Fibroblast of skin of back (primary cell): ENCODE measurements around the gene NTNG1.

Experiments
- DNase-seq: peaks from one replicate; pipeline ENCODE4 v3.0.0-alpha.2; 2013

NTNG1 gene

DNA sequence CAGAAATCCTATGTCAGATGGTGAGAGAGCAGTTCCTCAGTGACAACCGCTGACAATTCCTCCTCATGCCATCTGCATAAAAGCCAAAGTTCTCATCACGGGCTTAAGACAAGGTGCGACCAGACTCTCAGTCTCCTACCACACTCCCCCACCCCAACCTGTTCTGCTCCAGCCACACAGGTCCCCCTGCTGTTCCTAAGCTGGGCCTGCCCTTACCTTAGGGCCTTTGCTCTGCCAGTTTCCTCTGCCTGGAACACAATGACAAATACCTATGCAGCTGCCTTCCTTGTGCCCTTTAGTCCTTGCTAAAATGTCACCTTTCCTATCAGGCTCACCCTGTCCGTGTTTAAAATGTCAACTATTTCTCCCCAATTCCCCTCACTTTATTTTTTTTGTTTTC lies 382.2 kb downstream of the NTNG1 start:
- DNase-seq: no peak

GRCh38 chr1:107523736-107524135 lies 382.9 kb downstream of the NTNG1 start:
- no peak for DNase-seq

DNA sequence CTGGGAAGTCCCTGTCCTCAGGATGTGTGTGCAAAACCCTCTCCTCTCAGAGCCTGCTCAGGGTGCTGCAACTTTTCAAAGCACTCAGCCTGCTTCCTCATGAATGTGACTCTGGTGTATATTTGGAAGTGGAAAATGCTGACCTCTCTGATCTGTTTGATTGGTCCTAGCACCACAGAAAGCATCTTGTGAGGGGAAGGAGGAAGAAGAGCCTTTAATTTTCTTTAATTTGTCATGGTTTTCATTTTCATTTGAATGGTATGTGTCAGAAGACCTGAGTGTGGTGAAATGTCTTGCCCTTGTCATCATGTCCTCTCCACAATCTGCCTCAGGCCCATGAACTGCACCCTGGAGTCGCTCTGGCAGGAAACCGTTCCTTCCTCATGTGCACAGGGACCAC lies 383.5 kb downstream of the NTNG1 start:
- no peak for DNase-seq

- peak; percentile 20 for DNase-seq
Measured at GRCh38 chr1:107525145-107525544, 384.3 kb downstream of the NTNG1 start.

DNA sequence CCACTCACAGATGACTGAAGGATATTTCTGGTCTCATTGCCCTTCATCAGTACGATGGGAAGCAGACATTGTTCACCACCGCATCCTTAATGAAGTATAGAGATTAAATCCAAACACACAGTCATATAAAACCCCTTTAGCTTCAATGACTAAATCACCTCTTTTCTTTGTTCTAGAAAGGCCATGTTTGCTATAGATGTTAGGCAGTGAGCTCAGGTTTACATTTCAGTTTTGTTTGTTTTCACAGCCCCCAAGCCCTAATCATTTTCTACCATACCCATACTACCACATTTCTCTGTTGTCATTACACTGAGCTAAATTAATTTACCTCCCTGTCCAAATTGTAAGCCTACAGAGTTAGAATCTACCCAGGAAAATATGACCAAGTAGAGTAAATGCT lies 385.1 kb downstream of the NTNG1 start:
- DNase-seq: no peak

- no peak for DNase-seq
Measured at GRCh38 chr1:107526524-107527198, 385.8 kb downstream of the NTNG1 start.

DNA sequence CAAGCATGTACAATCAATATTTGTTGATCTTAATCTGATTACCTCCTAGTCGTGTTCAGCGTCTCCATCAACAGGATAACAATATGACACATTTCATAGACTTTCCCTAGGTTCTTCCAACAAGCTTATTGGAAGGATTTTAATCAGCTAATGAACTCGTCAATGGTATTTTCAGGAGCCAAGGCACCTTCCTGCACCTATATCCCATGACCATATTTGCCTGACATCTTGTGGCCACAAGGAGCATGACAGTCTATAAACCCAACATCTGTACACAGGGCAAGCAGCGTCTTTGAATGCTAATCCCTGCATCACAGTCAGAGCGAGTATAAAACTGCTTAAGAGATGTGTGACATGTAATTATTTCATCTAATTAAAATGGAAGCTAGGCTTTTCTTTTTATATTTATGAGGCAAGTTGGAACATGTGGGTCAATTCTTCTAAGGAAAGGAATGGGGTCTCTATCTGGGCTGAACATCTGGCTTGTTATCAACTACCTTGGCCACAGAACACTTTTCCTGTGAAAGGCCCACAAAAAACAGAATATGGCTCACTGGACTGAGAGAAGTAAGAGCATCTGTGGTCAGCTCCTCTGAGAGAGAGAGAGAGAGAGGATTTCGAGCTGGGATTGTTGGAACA lies 388.8 kb downstream of the NTNG1 start:
- peak; percentile 51 for DNase-seq

- DNase-seq: no peak
Measured at GRCh38 chr1:107530543-107530942, 389.7 kb downstream of the NTNG1 start.

GRCh38 chr1:107531065-107531908 lies 390.4 kb downstream of the NTNG1 start:
- no peak for DNase-seq

GRCh38 chr1:107532318-107532717 lies 391.5 kb downstream of the NTNG1 start:
- DNase-seq: no peak
